Measurements from ENCODE around the gene EVI5L. TPM values are rescaled to one million over a fixed set of nuclear protein-coding genes. Genes with fewer than 3 reads are reported as not detected.

Gene EVI5L
- total and polyA plus RNA-seq, 3 experiments from 2014 or later: 2.9 to 7.4 (median 6.7) TPM

DNA sequence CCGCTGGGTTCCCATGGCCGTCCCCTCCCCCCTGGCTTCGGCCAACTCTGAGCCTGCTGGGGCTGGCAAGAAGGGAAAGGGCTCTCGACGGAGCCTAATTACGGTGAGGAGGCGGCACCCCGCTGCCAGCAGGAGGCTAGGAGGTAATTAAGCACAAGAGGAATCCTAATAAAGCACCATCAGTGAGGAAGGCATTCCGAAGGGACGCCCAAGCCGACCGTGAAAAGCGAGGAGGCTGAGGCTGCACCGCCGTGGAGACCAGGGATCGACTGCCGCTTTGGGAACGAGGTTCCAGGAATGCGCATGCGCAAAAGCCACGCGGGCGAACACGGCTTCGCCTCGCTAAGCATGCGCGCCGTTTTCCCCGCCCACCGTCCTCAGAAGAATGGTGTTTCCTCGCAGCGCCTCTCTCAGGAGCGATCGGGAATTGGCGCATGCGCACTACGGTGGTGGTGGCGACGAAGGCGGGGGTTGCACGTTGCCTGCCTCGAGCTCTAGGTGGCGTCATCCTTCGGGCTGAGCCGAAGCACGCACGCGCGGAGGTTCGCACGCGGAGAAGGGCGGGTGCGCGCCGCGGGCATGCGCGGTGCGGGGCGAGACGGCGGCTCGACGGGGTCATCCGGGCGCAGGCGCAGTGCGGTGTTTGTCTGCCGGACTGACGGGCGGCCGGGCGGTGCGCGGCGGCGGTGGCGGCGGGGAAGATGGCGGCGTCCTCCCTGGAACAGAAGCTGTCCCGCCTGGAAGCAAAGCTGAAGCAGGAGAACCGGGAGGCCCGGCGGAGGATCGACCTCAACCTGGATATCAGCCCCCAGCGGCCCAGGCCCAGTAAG is 73.4 kb downstream of the EVI5L start, which contains the start of gene MAP2K7:
MAP2K7 (plus strand) TSS at position 634 of the 830 bp plus-strand sequence; CDS start at position 702, 68 bp downstream.
- H3K4me3 ChIP-seq (ENCODE audit: low read length): peak within 1 kb of the TSS; percentile 86
- H3K27me3 ChIP-seq (ENCODE audit: insufficient read depth, low read length, poor library complexity, severe bottlenecking): no peaks in the 10 kb centered on the region
- Mint-ChIP-seq H3K4me1 (peaks cover 22 to 42% (median 28%) of the 10 kb centered on the region in 3 donors), H3K36me3 (peaks cover 0 to 25% (median 0%) of the 10 kb centered on the region in 3 donors), H3K4me3 (peak within 1 kb of the TSS; percentile 85 to 98 (median 89)), H3K27ac (peak within 1 kb of the TSS; percentile 94 to 100 (median 98)), H3K9me3 (peaks cover 0 to 3% (median 2%) of the 10 kb centered on the region in 5 donors), H3K27me3 (peaks cover 0 to 18% of the 10 kb centered on the region in 2 donors)
- DNase-seq: peak; percentile 100
- peaks cover 35% of the 10 kb centered on the region for H3K4me1 ChIP-seq (ENCODE audit: insufficient read depth, low read length)
- H3K27ac ChIP-seq (ENCODE audit: low read depth, low read length): peak within 1 kb of the TSS; percentile 89
- H3K36me3 ChIP-seq (ENCODE audit: insufficient read depth, low read length): no peaks in the 10 kb centered on the region
- H3K9me3 ChIP-seq (ENCODE audit: low read length): no peaks in the 10 kb centered on the region
- ChIA-PET CTCF (interaction anchor here (0.6 to 1.3 kb wide), 8 partner anchors 12 to 34 kb away, joined by 3 to 12 read pairs (median 4); partner anchors contain the start of gene SNAPC2), POLR2A (interaction anchor here (1.0 to 1.6 kb wide), 5 partner anchors 14 to 223 kb away, joined by 3 to 31 read pairs (median 11); partner anchors contain the start of genes SNAPC2, TIMM44 and TRAPPC5)

GRCh38 chr19:7904074-7905020 is 74.3 kb downstream of the EVI5L start:
- H3K36me3 Mint-ChIP-seq: peaks cover 0 to 25% (median 0%) of the 10 kb centered on the region in 3 donors
- peak overlapping the region; percentile 89 for H3K27ac ChIP-seq (ENCODE audit: low read depth, low read length)
- DNase-seq: peak; percentile 82 to 92 (median 88)
- peaks cover 22 to 42% (median 28%) of the 10 kb centered on the region in 3 donors for H3K4me1 Mint-ChIP-seq
- H3K27me3 ChIP-seq (ENCODE audit: insufficient read depth, low read length, poor library complexity, severe bottlenecking): no peaks in the 10 kb centered on the region
- peak overlapping the region; percentile 89 to 100 (median 98) for H3K27ac Mint-ChIP-seq
- peaks cover 0 to 16% of the 10 kb centered on the region in 2 donors for H3K27me3 Mint-ChIP-seq
- H3K4me3 Mint-ChIP-seq: peak overlapping the region; percentile 85 to 95 (median 89)
- ChIA-PET CTCF (interaction anchor here (0.6 to 1.3 kb wide), 8 partner anchors 11 to 35 kb away, joined by 3 to 12 read pairs (median 4); partner anchors contain the start of gene SNAPC2), POLR2A (interaction anchor here (0.6 to 1.6 kb wide), 6 partner anchors 13 to 223 kb away, joined by 3 to 31 read pairs (median 10); partner anchors contain the start of genes SNAPC2, TIMM44 and TRAPPC5)
- no peaks in the 10 kb centered on the region for H3K9me3 ChIP-seq (ENCODE audit: low read length)
- peak overlapping the region; percentile 86 for H3K4me3 ChIP-seq (ENCODE audit: low read length)
- H3K9me3 Mint-ChIP-seq: peaks cover 0 to 3% (median 2%) of the 10 kb centered on the region in 5 donors
- no peaks in the 10 kb centered on the region for H3K36me3 ChIP-seq (ENCODE audit: insufficient read depth, low read length)
- peaks cover 35% of the 10 kb centered on the region for H3K4me1 ChIP-seq (ENCODE audit: insufficient read depth, low read length)

DNA sequence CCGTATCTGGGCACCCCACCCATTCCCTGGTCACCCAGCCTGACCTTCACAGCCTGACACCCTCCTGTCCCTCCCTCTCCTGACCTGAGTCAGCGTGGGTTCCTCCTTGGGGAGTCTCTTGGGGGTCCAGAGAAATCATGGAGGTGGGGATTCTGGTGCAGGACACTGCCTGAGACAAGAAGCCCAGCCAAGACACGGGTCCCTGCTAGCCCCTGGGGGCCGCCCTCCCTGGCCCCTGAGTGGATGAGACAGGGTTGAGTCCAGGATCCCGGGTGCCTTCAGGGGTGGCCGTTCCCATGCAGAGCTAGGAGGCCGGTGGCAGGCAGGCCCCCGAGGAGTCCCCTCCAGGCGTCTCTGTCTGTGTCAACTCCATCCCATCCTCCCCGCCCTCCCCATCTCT is 75.2 kb downstream of the EVI5L start:
- Histone ChIP-seq H3K27ac (ENCODE audit: low read depth, low read length) (peak overlapping the region; percentile 89), H3K36me3 (ENCODE audit: insufficient read depth, low read length) (peaks cover 2% of the 10 kb centered on the region), H3K27me3 (ENCODE audit: insufficient read depth, low read length, poor library complexity, severe bottlenecking) (no peaks in the 10 kb centered on the region), H3K4me1 (ENCODE audit: insufficient read depth, low read length) (peaks cover 35% of the 10 kb centered on the region), H3K4me3 (ENCODE audit: low read length) (no peak overlapping the region), H3K9me3 (ENCODE audit: low read length) (no peaks in the 10 kb centered on the region)
- ChIA-PET CTCF (no interaction called here), POLR2A (interaction anchor here (1.0 kb wide), 1 partner anchor 13 kb away, joined by 4 read pairs; no protein-coding TSS in a partner anchor)
- H3K27me3 Mint-ChIP-seq: peaks cover 0 to 14% of the 10 kb centered on the region in 2 donors
- peak overlapping the region; percentile 89 to 100 (median 98) for H3K27ac Mint-ChIP-seq
- H3K4me3 Mint-ChIP-seq: peak overlapping the region; percentile 85 to 95 (median 86)
- peaks cover 0 to 30% (median 0%) of the 10 kb centered on the region in 3 donors for H3K36me3 Mint-ChIP-seq
- H3K9me3 Mint-ChIP-seq: peaks cover 0 to 3% (median 2%) of the 10 kb centered on the region in 5 donors
- no peak for DNase-seq
- H3K4me1 Mint-ChIP-seq: peaks cover 22 to 42% (median 28%) of the 10 kb centered on the region in 3 donors

- H3K4me3 Mint-ChIP-seq: peak overlapping the region; percentile 66 to 86 (median 76)
- Histone ChIP-seq H3K36me3 (ENCODE audit: insufficient read depth, low read length) (peaks cover 8% of the 10 kb centered on the region), H3K27ac (ENCODE audit: low read depth, low read length) (no peak overlapping the region), H3K4me1 (ENCODE audit: insufficient read depth, low read length) (peaks cover 35% of the 10 kb centered on the region), H3K9me3 (ENCODE audit: low read length) (no peaks in the 10 kb centered on the region), H3K4me3 (ENCODE audit: low read length) (no peak overlapping the region), H3K27me3 (ENCODE audit: insufficient read depth, low read length, poor library complexity, severe bottlenecking) (no peaks in the 10 kb centered on the region)
- H3K9me3 Mint-ChIP-seq: peaks cover 0 to 3% (median 2%) of the 10 kb centered on the region in 5 donors
- peak overlapping the region in 6 of 8 donors; percentile 74 to 97 (median 93) for H3K27ac Mint-ChIP-seq
- DNase-seq: no peak
- peaks cover 22 to 42% (median 28%) of the 10 kb centered on the region in 3 donors for H3K4me1 Mint-ChIP-seq
- ChIA-PET CTCF (no interaction called here), POLR2A (interaction anchor here (1.0 kb wide), 1 partner anchor 12 kb away, joined by 4 read pairs; no protein-coding TSS in a partner anchor)
- peaks cover 0 to 36% (median 0%) of the 10 kb centered on the region in 3 donors for H3K36me3 Mint-ChIP-seq
- H3K27me3 Mint-ChIP-seq: peaks cover 0 to 12% of the 10 kb centered on the region in 2 donors
Observed at GRCh38 chr19:7905859-7906258, 75.8 kb downstream of the EVI5L start.

- peaks cover 8% of the 10 kb centered on the region for H3K36me3 ChIP-seq (ENCODE audit: insufficient read depth, low read length)
- Mint-ChIP-seq H3K27ac (peak overlapping the region in 1 of 8 donors; percentile 29), H3K27me3 (peaks cover 0 to 12% of the 10 kb centered on the region in 2 donors), H3K4me1 (peaks cover 22 to 42% (median 28%) of the 10 kb centered on the region in 3 donors), H3K36me3 (peaks cover 0 to 48% (median 6%) of the 10 kb centered on the region in 3 donors), H3K9me3 (peaks cover 0 to 3% (median 2%) of the 10 kb centered on the region in 5 donors), H3K4me3 (no peak overlapping the region)
- no peak overlapping the region for H3K4me3 ChIP-seq (ENCODE audit: low read length)
- POLR2A ChIA-PET: no interaction called here
- H3K9me3 ChIP-seq (ENCODE audit: low read length): no peaks in the 10 kb centered on the region
- no peaks in the 10 kb centered on the region for H3K27me3 ChIP-seq (ENCODE audit: insufficient read depth, low read length, poor library complexity, severe bottlenecking)
- H3K4me1 ChIP-seq (ENCODE audit: insufficient read depth, low read length): peaks cover 35% of the 10 kb centered on the region
- DNase-seq: no peak
- H3K27ac ChIP-seq (ENCODE audit: low read depth, low read length): no peak overlapping the region
- CTCF ChIA-PET: interaction anchor here (2.1 kb wide), 1 partner anchor 11 kb away, joined by 8 read pairs; no protein-coding TSS in a partner anchor
Observed at GRCh38 chr19:7907122-7907521, 77.1 kb downstream of the EVI5L start.

- H3K4me3 ChIP-seq (ENCODE audit: low read length): no peak overlapping the region
- no peak for DNase-seq
- H3K4me1 ChIP-seq (ENCODE audit: insufficient read depth, low read length): peaks cover 34% of the 10 kb centered on the region
- ChIA-PET CTCF (interaction anchor here (2.1 kb wide), 1 partner anchor 10 kb away, joined by 8 read pairs; no protein-coding TSS in a partner anchor), POLR2A (interaction anchor here (0.7 kb wide), 1 partner anchor 483 kb away, joined by 4 read pairs; the partner anchor contains the start of gene RAB11B)
- peak overlapping the region in 1 of 7 donors; percentile 40 for H3K4me3 Mint-ChIP-seq
- H3K36me3 Mint-ChIP-seq: peaks cover 0 to 49% (median 6%) of the 10 kb centered on the region in 3 donors
- peaks cover 8% of the 10 kb centered on the region for H3K36me3 ChIP-seq (ENCODE audit: insufficient read depth, low read length)
- peaks cover 0 to 12% of the 10 kb centered on the region in 2 donors for H3K27me3 Mint-ChIP-seq
- peaks cover 0 to 3% (median 2%) of the 10 kb centered on the region in 5 donors for H3K9me3 Mint-ChIP-seq
- peak overlapping the region in 2 of 8 donors; percentile 40 to 75 for H3K27ac Mint-ChIP-seq
- H3K9me3 ChIP-seq (ENCODE audit: low read length): no peaks in the 10 kb centered on the region
- H3K27ac ChIP-seq (ENCODE audit: low read depth, low read length): no peak overlapping the region
- H3K4me1 Mint-ChIP-seq: peaks cover 21 to 40% (median 26%) of the 10 kb centered on the region in 3 donors
- H3K27me3 ChIP-seq (ENCODE audit: insufficient read depth, low read length, poor library complexity, severe bottlenecking): no peaks in the 10 kb centered on the region
Observed at GRCh38 chr19:7907544-7907943, 77.5 kb downstream of the EVI5L start.

Measured in CD8-positive, alpha-beta memory T cell (primary cell).